CD4-positive, alpha-beta T cell (primary cell): ENCODE data around the gene NPM1. TPM values are rescaled to one million over a fixed set of nuclear protein-coding genes. Genes with fewer than 3 reads are reported as not detected.

Experiments
- ATAC-seq: fragments of 200-7000 bp; cut with Tn5 transposase; one replicate; pipeline ENCODE4 v1.10.0; 2022; ENCODE audit warnings: mild to moderate bottlenecking; ENCODE audit not compliant: poor library complexity
- CTCF ChIA-PET: fragments of 350-600 bp; sonication (Branson Sonifier 250); formaldehyde crosslinking; loops from one replicate; lab custom pipeline; 2021; ENCODE audit warnings: antibody characterized with exemption, inconsistent platforms; lab: Charles Lee
- POLR2A ChIA-PET: fragments of 350-600 bp; sonication (Branson Sonifier 250); formaldehyde crosslinking; loops from one replicate; lab custom pipeline; 2021; ENCODE audit warnings: antibody characterized with exemption, inconsistent platforms; lab: Charles Lee
- DNase-seq, 14 experiments: peaks; one replicate each; pipeline ENCODE4 v3.0.0-alpha.2; 2013 to 2020; ENCODE audit warnings: mixed read lengths in 2 of 14
- H3K27ac ChIP-seq, 2 donors: one replicate each; pipeline versions ENCODE4 v1.5.1 to v1.7.0; 2013; ENCODE audit warnings: low read length in 2 of 2, low read depth in 1 of 2, mild to moderate bottlenecking in 1 of 2
- H3K27me3 ChIP-seq, 2 experiments: 1 replicate in 1 of 2; 2 replicates in 1 of 2; pipeline versions ENCODE4 v1.6.1 to v1.7.0; 2013; ENCODE audit warnings: low read length in 2 of 2, control low read depth in 1 of 2, mild to moderate bottlenecking in 1 of 2, moderate library complexity in 1 of 2; ENCODE audit not compliant: insufficient read depth in 2 of 2, control insufficient read depth in 1 of 2
- H3K36me3 ChIP-seq: one replicate; pipeline ENCODE4 v1.6.1; 2013; ENCODE audit warnings: low read length, control low read depth; ENCODE audit not compliant: insufficient read depth
- H3K4me1 ChIP-seq: one replicate; pipeline ENCODE4 v1.6.1; 2013; ENCODE audit warnings: low read length, control low read depth; ENCODE audit not compliant: insufficient read depth
- H3K4me3 ChIP-seq: one replicate; pipeline ENCODE4 v1.5.1; 2013; ENCODE audit warnings: mild to moderate bottlenecking, low read length, moderate library complexity
- H3K9me3 ChIP-seq, 2 experiments: 1 replicate in 1 of 2; 2 replicates in 1 of 2; pipeline versions ENCODE4 v1.6.1 to v1.7.0; 2013; ENCODE audit warnings: low read length in 2 of 2, mild to moderate bottlenecking in 2 of 2, control low read depth in 1 of 2, moderate library complexity in 1 of 2; ENCODE audit not compliant: control insufficient read depth in 1 of 2, insufficient read depth in 1 of 2
- H3K27ac Mint-ChIP-seq: one replicate; pipeline ENCODE4 v1.8.0; 2020; ENCODE audit warnings: mixed read lengths
- H3K27me3 Mint-ChIP-seq: one replicate; pipeline ENCODE4 v1.8.0; 2021; ENCODE audit warnings: mixed read lengths
- H3K36me3 Mint-ChIP-seq: one replicate; pipeline ENCODE4 v1.8.0; 2021; ENCODE audit warnings: low read depth, mixed read lengths
- H3K4me1 Mint-ChIP-seq: one replicate; pipeline ENCODE4 v1.8.0; 2021; ENCODE audit warnings: low read depth, mixed read lengths
- H3K4me3 Mint-ChIP-seq: one replicate; pipeline ENCODE4 v1.8.0; 2020; ENCODE audit warnings: mild to moderate bottlenecking, mixed read lengths
- H3K9me3 Mint-ChIP-seq: one replicate; pipeline ENCODE4 v1.8.0; 2020; ENCODE audit warnings: mixed read lengths
- intact Hi-C, 2 experiments: fragments of 100-400 bp; cut with DNase I in 1 of 2; cut with micrococcal nuclease in 1 of 2; formaldehyde crosslinking; loops; one replicate each; pipeline versions ENCODE4 v1.15.1 to v1.9.0; 2023 to 2025; cut with DNase I, micrococcal nuclease
- total RNA-seq, 174 experiments: library from RNA in 2 of 174; stranded (reverse) in 2 of 174; gene quantifications; one replicate each; pipeline ENCODE4 v1.2.3 and lab custom pipeline; 2021 to 2026
- TF ChIP-seq, protein P1 (sequence below): fragments of 200-600 bp; IDR thresholded peaks from one replicate; pipeline ENCODE4 v1.8.0; 2022; ENCODE audit warnings: antibody characterized with exemption, mild to moderate bottlenecking

NPM1 gene
- total RNA-seq, 2 experiments from 2014 or later = 1,243 to 1,379 TPM

GRCh38 chr5:171441246-171441791 is 53.7 kb downstream of the NPM1 start:
- H3K4me3 Mint-ChIP-seq = no peak overlapping the region
- no peak overlapping the region for H3K4me3 ChIP-seq
- H3K36me3 ChIP-seq = no peaks in the 10 kb centered on the region
- H3K36me3 Mint-ChIP-seq = no peaks in the 10 kb centered on the region
- intact Hi-C loops = no loop called here
- H3K9me3 Mint-ChIP-seq = no peaks in the 10 kb centered on the region
- H3K27me3 Mint-ChIP-seq = peaks cover 5% of the 10 kb centered on the region
- TF ChIP-seq, protein P1, sequence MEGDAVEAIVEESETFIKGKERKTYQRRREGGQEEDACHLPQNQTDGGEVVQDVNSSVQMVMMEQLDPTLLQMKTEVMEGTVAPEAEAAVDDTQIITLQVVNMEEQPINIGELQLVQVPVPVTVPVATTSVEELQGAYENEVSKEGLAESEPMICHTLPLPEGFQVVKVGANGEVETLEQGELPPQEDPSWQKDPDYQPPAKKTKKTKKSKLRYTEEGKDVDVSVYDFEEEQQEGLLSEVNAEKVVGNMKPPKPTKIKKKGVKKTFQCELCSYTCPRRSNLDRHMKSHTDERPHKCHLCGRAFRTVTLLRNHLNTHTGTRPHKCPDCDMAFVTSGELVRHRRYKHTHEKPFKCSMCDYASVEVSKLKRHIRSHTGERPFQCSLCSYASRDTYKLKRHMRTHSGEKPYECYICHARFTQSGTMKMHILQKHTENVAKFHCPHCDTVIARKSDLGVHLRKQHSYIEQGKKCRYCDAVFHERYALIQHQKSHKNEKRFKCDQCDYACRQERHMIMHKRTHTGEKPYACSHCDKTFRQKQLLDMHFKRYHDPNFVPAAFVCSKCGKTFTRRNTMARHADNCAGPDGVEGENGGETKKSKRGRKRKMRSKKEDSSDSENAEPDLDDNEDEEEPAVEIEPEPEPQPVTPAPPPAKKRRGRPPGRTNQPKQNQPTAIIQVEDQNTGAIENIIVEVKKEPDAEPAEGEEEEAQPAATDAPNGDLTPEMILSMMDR = no peak
- H3K27ac ChIP-seq = no peak overlapping the region
- CTCF ChIA-PET = no interaction called here
- ATAC-seq = no peak
- H3K4me1 Mint-ChIP-seq = no peaks in the 10 kb centered on the region
- POLR2A ChIA-PET = no interaction called here
- H3K27me3 ChIP-seq = no peaks in the 10 kb centered on the region
- DNase-seq = no peak
- H3K9me3 ChIP-seq = no peaks in the 10 kb centered on the region
- no peaks in the 10 kb centered on the region for H3K4me1 ChIP-seq
- no peak overlapping the region for H3K27ac Mint-ChIP-seq

DNA sequence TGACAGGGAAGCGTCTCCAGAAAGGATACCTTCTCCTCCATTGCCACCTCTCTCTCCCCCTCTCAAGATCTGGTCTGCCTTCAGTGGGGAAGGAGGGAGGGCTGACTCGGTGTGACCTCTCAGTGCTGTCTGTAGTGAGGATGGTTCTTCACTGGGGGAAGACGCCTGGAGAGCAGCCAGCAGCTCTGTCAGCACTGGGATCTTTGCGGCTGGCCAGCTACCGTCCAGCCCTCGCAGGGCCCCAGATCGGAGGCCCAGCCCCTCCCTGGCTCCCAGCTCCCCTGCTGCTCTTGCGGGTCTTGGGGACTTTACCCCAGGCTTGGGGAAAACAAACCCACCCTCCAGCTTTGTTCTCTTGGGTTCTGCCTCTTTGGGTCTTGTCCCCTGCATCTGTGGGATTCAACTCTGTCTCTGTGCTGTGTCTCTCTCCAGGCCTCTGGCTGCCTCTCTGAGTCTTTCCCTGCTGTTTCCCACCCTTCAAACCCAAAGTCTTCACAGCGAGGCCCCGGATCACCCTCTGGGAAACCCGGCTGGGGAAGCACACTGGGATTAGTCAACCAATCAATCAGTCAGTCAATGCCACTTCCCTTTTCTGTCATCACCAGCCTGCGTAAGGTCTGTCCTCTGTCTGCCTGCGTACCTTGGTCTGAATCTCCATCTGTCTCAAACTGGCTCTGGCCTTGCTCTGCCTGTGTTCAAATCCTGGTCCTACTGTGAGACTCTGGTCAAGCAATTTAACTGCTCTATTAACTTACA is 54.8 kb downstream of the NPM1 start:
- Mint-ChIP-seq H3K27ac (no peak overlapping the region), H3K9me3 (no peaks in the 10 kb centered on the region), H3K27me3 (peaks cover 11% of the 10 kb centered on the region), H3K4me3 (no peak overlapping the region), H3K36me3 (no peaks in the 10 kb centered on the region), H3K4me1 (no peaks in the 10 kb centered on the region)
- TF ChIP-seq, protein P1 = no peak
- Histone ChIP-seq H3K4me3 (no peak overlapping the region), H3K4me1 (no peaks in the 10 kb centered on the region), H3K27me3 (no peaks in the 10 kb centered on the region), H3K36me3 (no peaks in the 10 kb centered on the region), H3K27ac (no peak overlapping the region), H3K9me3 (no peaks in the 10 kb centered on the region)
- peak in 2 of 14 experiments; percentile 15 to 34 for DNase-seq
- ChIA-PET CTCF (no interaction called here), POLR2A (no interaction called here)
- no peak for ATAC-seq
- intact Hi-C loops = no loop called here

GRCh38 chr5:171444582-171444981 is 56.9 kb downstream of the NPM1 start:
- TF ChIP-seq, protein P1 = no peak
- ATAC-seq = no peak
- H3K27ac ChIP-seq = no peak overlapping the region
- no peaks in the 10 kb centered on the region for H3K9me3 ChIP-seq
- no peak for DNase-seq
- H3K4me1 Mint-ChIP-seq = no peaks in the 10 kb centered on the region
- H3K36me3 Mint-ChIP-seq = no peaks in the 10 kb centered on the region
- H3K4me3 Mint-ChIP-seq = no peak overlapping the region
- H3K9me3 Mint-ChIP-seq = no peaks in the 10 kb centered on the region
- POLR2A ChIA-PET = no interaction called here
- no peak overlapping the region for H3K4me3 ChIP-seq
- no peaks in the 10 kb centered on the region for H3K4me1 ChIP-seq
- CTCF ChIA-PET = no interaction called here
- H3K36me3 ChIP-seq = no peaks in the 10 kb centered on the region
- H3K27me3 Mint-ChIP-seq = peaks cover 30% of the 10 kb centered on the region
- peaks cover 0 to 5% of the 10 kb centered on the region in 2 experiments for H3K27me3 ChIP-seq
- no peak overlapping the region for H3K27ac Mint-ChIP-seq
- intact Hi-C loops = no loop called here
